GM10266 (cell line): ENCODE data around the gene VASH2.
"Not testable (repeated sequence)": the region's sequence is repeated elsewhere in the genome, so short reads cannot be mapped to it uniquely, and the experiment has no call there.

Experiments used
- DNase-seq: peaks from one replicate; pipeline ENCODE4 v3.0.0; 2012; ENCODE audit errors: extremely low spot score
- TF ChIP-seq, protein P1 (sequence below): IDR thresholded peaks from 2 replicates; pipeline ENCODE4 v1.5.1; 2012; ENCODE audit warnings: mild to moderate bottlenecking, low read depth; ENCODE audit not compliant: control insufficient read depth, insufficient read depth; ENCODE audit errors: missing control alignments

Gene VASH2

DNA sequence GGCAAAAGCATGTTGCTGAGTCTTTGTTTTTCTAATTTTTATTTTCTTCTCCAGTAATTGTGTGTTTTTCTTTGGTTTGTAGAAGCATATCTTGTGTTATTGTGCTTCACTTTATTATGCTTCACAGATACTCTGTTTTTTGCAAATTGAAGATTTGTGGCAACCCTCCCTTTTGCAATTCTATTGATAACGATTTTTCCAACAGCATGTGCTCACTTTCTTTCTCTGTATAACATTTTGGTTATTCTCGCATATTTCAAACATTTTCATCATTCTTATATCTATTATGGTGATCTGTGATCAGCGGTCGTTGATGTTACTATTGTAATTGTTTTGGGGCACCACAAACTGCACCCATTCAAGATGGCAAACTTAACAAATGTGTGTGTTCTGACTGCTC lies 69.1 kb downstream of the VASH2 start:
- DNase-seq = no peak
- TF ChIP-seq, protein P1, sequence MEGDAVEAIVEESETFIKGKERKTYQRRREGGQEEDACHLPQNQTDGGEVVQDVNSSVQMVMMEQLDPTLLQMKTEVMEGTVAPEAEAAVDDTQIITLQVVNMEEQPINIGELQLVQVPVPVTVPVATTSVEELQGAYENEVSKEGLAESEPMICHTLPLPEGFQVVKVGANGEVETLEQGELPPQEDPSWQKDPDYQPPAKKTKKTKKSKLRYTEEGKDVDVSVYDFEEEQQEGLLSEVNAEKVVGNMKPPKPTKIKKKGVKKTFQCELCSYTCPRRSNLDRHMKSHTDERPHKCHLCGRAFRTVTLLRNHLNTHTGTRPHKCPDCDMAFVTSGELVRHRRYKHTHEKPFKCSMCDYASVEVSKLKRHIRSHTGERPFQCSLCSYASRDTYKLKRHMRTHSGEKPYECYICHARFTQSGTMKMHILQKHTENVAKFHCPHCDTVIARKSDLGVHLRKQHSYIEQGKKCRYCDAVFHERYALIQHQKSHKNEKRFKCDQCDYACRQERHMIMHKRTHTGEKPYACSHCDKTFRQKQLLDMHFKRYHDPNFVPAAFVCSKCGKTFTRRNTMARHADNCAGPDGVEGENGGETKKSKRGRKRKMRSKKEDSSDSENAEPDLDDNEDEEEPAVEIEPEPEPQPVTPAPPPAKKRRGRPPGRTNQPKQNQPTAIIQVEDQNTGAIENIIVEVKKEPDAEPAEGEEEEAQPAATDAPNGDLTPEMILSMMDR = no peak

DNA sequence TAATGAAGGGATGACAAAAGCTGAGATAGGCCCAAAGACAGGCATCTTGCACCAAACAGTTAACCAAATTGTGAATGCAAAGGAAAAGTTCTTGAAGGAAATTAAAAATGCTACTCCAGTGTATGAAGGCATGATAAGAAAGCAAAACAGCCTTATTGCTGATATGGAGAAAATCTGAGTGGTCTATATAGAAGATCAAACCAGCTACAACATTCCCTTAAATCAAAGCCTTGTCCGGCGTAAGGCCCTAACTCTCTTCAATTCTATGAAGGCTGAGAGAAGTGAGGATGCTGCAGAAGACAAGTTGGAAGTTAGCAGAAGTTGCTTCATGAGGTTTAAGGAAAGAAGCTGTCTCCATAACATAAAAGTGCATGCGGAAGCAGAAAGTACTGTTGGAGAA lies 69.7 kb downstream of the VASH2 start:
- TF ChIP-seq, protein P1 = no peak
- DNase-seq = no peak

DNA sequence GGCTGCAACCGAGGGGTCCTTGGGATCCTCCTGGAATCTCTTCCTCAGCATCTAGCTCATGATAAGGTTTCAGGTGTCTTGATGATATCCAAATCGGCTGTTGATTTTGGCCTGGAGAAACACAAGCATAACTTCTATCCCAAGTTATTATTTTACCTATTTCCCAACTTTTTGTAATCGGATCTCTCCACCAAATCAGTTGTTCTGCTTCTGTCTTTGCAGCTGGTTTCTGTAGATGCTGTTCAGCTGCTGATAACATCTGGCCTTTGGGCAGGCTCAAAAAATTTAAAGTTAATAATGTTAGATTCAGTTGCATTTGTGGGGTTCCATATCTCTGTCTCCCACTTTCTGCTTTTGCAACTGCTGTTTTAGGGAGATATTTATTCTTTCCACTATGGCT lies 76.7 kb downstream of the VASH2 start:
- not testable (repeated sequence) for DNase-seq

DNA sequence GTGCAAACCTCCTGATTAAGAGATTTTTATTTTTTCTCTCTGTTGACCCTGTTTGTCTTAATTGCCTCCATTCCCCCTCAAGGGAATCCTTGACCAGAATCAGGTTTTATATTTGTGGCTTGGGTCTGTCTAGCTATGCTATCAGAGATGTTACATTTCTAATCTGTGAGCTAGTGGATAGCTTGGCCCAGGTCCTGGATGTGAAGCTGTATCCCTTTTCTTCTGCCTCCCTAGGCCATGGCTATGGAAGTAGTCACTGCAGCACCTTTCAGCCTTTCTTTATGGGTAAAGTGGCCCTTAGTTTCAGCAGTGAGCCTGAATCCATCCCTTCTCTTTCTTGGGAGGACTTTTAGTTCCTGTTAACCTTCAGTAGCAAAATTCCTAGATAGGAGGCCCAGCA lies 82.3 kb downstream of the VASH2 start:
- no peak for DNase-seq
- TF ChIP-seq, protein P1 = no peak

DNA sequence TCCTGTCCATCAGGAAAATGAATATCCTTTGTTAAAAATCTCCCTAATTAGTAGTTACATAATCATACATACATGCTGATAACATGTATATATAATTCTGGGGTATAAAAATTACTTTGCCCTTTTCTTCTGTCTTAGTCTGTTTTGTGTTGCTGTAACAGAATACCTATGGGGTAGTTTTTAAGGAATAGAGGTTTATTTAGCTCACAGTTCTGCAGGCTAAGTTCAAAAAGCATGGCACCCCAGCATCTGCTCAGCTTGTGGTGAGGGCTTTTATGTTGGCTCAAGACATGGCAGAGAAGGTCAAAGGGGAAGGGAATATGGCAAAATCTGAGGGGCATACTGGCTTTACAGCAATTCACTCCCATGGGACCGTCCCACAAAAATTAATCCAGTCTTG lies 84.4 kb downstream of the VASH2 start:
- TF ChIP-seq, protein P1 = no peak
- no peak for DNase-seq

DNA sequence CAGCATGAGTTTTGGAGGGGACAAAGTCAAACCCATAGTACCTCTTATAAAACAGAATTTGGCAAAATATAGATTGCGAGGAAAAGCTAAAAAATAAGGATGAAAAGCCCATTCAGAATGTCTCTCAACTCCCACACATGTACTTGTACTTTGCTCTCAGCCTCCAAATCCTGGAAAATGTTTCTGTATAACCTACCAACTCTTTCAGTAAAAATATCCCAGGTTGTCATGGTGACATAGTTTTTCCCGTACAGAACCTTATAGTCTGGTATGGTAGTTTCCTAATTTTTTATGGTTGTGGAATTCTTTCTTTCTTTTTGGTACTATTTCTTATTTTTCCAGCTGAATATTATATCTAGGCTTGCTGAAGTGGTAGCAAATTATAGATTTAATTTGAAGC lies 85.2 kb downstream of the VASH2 start:
- TF ChIP-seq, protein P1 = no peak
- DNase-seq = no peak
